ENCODE data around the gene COG7.

DNA sequence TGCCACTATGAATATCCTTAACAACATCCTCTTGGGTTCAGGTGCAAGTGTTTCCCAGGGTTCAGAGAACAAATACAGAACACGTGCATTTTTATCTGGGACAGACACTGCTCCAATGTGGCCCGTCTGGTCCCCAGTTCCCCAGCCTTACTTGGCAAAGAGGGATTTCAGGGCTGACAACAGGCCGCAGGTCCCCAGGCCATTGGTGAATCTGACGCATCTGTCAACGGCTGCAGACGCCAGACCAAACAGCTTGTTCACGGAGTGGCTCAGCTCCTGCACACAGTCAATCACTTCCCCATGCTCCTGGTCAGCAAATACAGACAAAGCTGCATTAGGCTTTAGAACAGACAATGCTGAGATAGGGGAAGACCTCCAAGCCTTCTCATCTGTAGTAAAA is 36.2 kb downstream of the COG7 start:
- TF ChIP-seq, protein P1, sequence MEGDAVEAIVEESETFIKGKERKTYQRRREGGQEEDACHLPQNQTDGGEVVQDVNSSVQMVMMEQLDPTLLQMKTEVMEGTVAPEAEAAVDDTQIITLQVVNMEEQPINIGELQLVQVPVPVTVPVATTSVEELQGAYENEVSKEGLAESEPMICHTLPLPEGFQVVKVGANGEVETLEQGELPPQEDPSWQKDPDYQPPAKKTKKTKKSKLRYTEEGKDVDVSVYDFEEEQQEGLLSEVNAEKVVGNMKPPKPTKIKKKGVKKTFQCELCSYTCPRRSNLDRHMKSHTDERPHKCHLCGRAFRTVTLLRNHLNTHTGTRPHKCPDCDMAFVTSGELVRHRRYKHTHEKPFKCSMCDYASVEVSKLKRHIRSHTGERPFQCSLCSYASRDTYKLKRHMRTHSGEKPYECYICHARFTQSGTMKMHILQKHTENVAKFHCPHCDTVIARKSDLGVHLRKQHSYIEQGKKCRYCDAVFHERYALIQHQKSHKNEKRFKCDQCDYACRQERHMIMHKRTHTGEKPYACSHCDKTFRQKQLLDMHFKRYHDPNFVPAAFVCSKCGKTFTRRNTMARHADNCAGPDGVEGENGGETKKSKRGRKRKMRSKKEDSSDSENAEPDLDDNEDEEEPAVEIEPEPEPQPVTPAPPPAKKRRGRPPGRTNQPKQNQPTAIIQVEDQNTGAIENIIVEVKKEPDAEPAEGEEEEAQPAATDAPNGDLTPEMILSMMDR (IDR thresholded peaks at IDR 0.05), result no peak
- TF ChIP-seq POLR2A (IDR thresholded peaks at IDR 0.05), result no peak
